ENCODE data around the gene LRRC57. TPM values are rescaled to one million over a fixed set of nuclear protein-coding genes. Genes with fewer than 3 reads are reported as not detected.

LRRC57 gene
- total and polyA plus RNA-seq, 2 of the 13 experiments (the other 11 are each of a cell fraction or from before 2014, with no cell fraction given): 5.8 to 14.8 TPM

- TF ChIP-seq ATAD3A (CRISPR knock-in tag; IDR thresholded peaks at IDR 0.05) (no peak), BHLHE40 (IDR thresholded peaks at IDR 0.05; ENCODE audit: low read length) (peak; percentile 73), HOXA9 (CRISPR knock-in tag; IDR thresholded peaks at IDR 0.05; ENCODE audit: borderline replicate concordance) (no peak), PHB2 (IDR thresholded peaks at IDR 0.05; ENCODE audit: partially characterized antibody) (no peak), FOXP1 (IDR thresholded peaks at IDR 0.05) (no peak), FOXP1 (CRISPR knock-in tag; IDR thresholded peaks at IDR 0.05) (no peak; the same call in 1 of the 2 replicates), KDM5A (IDR thresholded peaks at IDR 0.05; ENCODE audit: borderline replicate concordance, low read length) (no peak), ZMAT5 (CRISPR knock-in tag; IDR thresholded peaks at IDR 0.05; ENCODE audit: borderline replicate concordance, low read depth) (no peak), ZNF280B (CRISPR knock-in tag; IDR thresholded peaks at IDR 0.05; ENCODE audit: borderline replicate concordance) (peak; percentile 29; the same call in 1 of the 2 replicates), ZSCAN12 (CRISPR knock-in tag; IDR thresholded peaks at IDR 0.05) (0 out of 2 replicates have a peak, but pooled peaks have one; percentile 37), ZNF574 (CRISPR knock-in tag; IDR thresholded peaks at IDR 0.05) (no peak), SUZ12 (IDR thresholded peaks at IDR 0.05; ENCODE audit: low read depth, low read length) (no peak), ZNF773 (CRISPR knock-in tag; IDR thresholded peaks at IDR 0.05; ENCODE audit: borderline replicate concordance) (0 out of 2 replicates have a peak, but pooled peaks have one; percentile 38), ZNF44 (CRISPR knock-in tag; IDR thresholded peaks at IDR 0.05) (no peak), ZNF776 (CRISPR knock-in tag; IDR thresholded peaks at IDR 0.05) (peak; percentile 82), ZNF589 (CRISPR knock-in tag; conservative IDR thresholded peaks at IDR 0.05) (no peak), KMT2A (CRISPR knock-in tag; IDR thresholded peaks at IDR 0.05) (no peak; the same call in 1 of the 2 replicates), EED (CRISPR knock-in tag; IDR thresholded peaks at IDR 0.05) (peak; percentile 46; the same call in 1 of the 2 replicates), ARNT2 (CRISPR knock-in tag; IDR thresholded peaks at IDR 0.05; ENCODE audit: low read depth) (peak; percentile 92), PHF5A (CRISPR knock-in tag; IDR thresholded peaks at IDR 0.05; ENCODE audit: low read depth, unreplicated experiment) (no peak), MAFG (CRISPR knock-in tag; IDR thresholded peaks at IDR 0.05) (no peak), FOXP4 (CRISPR knock-in tag; IDR thresholded peaks at IDR 0.05) (no peak; the same call in 1 of the 2 replicates), MED8 (CRISPR knock-in tag; IDR thresholded peaks at IDR 0.05; ENCODE audit: insufficient replicate concordance) (no peak), POLR2AphosphoS5 (IDR thresholded peaks at IDR 0.05; ENCODE audit: low read depth, low read length) (peak; percentile 67)
Observed at GRCh38 chr15:42575188-42576039, 26.8 kb upstream of the LRRC57 start, which contains the start of gene STARD9 (continued).

All from HepG2 (cell line).